ENCODE data around the gene MDH2.
"Not testable (repeated sequence)": the region's sequence is repeated elsewhere in the genome, so short reads cannot be mapped to it uniquely, and the experiment has no call there.

MDH2 gene

DNA sequence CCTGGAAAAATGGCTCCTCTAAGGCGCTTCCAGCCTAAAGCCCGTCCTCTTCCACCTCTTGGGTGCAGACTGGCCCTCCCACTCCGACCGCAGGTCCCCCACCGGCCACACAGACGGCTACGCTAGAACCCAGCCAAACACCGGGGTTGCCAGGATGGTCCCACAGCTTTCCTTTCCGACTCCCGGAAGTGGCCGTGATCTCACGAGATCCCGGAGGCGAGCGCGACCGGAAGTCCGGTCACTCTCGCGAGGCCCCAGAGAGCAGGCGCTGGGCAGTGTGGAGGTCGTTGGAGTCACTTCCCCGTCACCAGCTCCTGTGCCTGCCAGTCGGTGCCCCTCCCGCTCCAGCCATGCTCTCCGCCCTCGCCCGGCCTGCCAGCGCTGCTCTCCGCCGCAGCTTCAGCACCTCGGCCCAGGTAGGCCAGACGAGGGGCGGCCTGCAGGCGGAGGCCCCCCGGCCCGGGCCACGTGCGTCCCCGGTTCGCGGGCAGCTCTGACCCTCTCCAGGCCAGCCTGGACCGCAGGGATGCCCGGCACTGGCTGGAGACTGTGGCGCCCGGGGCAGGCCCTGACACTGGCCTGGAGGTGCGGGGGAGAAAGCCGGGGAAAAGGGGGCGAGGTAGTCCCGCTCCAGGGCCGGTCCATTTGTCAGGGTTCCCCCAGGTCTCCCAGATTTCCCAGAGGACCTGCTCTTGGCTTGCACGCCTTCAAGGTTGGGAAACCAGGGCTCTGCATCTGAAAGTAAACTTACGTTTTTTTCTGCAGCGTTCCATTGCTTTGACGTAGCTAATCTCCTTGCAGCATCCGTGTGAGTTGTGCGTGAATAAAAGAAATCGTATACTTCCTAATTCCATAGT, at the start of gene MDH2, which contains the start of gene STYXL1:
Gene MDH2, plus strand, starts transcription at position 296 of the 857 bp plus-strand sequence. Its CDS starts 55 bp downstream, at position 351.
Gene STYXL1, minus strand, starts transcription at position 190 of the 857 bp plus-strand sequence. CDS start 17,477 bp downstream, outside the sequence.
- DNase-seq (ENCODE audit: low read depth in 2 of 2): peak; percentile 84 to 89

DNA sequence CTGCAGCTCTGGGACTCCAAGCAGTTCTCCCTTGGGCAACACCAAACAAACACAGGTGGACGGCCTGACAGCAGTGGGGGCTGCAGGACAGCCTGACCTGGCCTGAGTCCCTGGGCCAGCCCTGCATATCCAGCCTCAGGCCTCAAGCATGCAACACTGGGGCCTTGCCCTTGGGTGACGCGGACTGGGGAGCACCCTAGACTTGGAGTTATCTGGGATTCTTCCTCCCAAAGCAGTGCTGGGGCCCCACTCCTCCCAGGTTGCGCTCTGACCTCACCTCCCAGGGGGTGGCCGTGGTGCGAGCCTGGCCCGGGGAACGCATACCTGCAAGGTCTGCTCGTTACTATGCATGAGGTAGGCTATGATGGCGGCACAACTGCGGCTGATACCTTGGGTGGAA, 47.3 kb upstream of the MDH2 start:
- no peak for DNase-seq (ENCODE audit: low read depth in 2 of 2)

- DNase-seq (ENCODE audit: low read depth in 2 of 2): no peak
Measured at GRCh38 chr7:76002139-76002538, 45.8 kb upstream of the MDH2 start.

- DNase-seq (ENCODE audit: low read depth in 2 of 2): no peak
Measured at GRCh38 chr7:76002822-76003221, 45.1 kb upstream of the MDH2 start.

DNA sequence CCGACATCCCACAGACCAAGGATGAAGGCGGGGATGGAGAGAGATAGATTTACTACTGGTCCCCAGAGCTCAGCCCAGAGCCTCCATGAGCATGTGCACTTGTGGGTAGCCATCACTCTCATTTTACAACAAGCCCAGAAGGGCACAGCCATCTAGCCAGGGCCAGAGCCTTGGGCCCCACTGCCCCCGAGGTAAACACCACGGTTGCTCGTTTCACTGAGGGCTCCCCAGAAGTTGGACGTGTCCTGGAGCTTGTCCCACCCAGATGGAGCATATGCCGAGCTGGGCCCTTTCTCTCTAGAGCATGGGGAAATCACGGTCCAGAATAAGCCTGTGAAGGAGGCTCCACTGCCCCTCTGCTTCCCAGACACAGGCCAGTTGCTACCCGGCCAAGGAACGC, 44.6 kb upstream of the MDH2 start:
- no peak for DNase-seq (ENCODE audit: low read depth in 2 of 2)

DNA sequence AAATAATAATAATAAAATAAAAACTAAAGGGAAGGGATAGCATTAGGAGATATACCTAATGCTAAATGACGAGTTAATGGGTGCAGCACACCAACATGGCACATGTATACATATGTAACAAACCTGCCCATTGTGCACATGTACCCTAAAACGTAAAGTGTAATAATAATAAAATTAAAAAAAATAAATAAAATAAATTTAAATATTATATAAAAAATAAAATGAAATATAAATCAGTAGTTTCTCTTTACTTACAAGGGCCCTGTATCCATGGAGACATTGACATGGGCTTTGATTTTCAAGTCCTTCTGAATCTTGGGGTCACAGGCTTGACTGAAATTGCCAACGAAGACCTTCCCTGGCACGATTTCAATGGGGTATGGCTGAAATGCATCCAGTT, 42.9 kb upstream of the MDH2 start:
- not testable (repeated sequence) for DNase-seq (ENCODE audit: low read depth in 2 of 2)

- no peak for DNase-seq (ENCODE audit: low read depth in 2 of 2)
Measured at GRCh38 chr7:76008156-76008687, 39.7 kb upstream of the MDH2 start.

DNA sequence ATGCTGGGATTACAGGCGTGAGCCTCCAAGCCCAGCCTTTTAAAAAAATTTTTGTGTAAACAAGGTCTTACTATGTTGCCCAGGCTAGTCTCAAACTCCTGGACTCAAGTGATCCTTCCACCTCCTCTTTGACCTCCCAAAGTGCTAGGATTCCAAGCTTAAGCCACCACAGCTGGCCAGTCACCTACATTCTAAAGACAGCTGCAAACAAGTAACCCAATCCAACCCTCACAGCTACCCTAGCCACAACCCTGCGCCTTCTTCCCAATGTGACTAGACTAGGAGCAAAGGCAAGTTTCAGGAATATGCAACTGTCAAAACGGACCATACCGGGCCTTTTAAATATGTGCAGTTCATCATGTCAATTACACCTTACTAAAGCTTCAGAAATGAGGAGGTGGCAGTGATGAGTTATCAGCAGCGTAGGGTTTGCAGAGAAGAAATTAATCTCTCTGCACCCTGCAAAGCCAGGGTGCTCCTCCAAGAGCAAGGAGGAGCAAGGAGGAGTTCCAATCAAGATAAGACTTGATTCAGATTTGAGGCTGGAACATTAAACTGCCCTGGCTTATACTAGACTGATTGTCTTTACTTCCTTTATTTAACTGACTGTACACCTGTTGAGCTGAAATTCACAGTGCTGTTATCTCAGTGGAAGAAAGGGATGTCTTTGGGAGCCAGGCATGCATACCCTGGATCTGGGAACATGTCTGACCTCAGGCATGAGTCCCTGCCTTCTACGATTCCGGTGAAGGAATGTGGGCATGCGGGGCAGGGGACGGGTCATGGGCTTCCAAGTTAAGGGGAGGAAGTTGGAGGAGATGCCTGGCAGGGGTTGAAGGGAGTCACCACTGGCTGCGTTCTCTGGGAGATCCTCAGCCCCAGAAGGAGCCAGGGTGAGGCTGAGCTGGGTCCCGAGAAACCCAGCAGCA, 38.0 kb upstream of the MDH2 start:
- no peak for DNase-seq (ENCODE audit: low read depth in 2 of 2)

GRCh38 chr7:76011442-76011861, 36.5 kb upstream of the MDH2 start:
- no peak for DNase-seq (ENCODE audit: low read depth in 2 of 2)

DNA sequence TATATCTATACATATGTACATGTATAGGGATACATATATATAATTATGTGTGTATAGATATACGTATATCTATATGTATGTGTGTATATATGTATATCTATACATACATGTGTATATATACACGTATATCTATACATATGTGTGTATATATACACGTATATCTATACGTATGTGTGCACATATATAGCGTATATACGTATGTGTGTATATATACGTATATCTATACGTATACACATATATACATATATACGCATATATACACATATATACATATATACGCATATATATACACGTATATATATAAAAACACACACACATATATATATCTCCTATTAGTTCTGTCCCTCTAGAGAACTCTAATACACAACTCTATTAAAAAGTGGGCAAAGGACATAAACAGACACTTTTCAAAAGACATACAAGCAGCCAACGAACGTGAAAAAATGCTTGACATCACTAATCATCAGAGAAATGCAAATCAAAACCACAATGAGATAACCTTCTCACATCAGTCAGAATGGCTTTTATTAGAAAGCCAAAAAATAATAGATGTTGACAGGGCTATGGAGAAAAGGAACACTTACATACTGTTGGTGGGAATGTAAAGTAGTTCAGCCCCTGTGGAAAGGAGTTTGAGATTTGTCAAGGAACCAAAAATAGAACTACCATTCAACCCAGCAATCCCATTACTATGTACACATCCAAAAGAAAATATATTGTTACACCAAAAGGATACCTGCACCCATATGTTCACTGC, 31.5 kb upstream of the MDH2 start:
- no peak for DNase-seq (ENCODE audit: low read depth in 2 of 2)

DNA sequence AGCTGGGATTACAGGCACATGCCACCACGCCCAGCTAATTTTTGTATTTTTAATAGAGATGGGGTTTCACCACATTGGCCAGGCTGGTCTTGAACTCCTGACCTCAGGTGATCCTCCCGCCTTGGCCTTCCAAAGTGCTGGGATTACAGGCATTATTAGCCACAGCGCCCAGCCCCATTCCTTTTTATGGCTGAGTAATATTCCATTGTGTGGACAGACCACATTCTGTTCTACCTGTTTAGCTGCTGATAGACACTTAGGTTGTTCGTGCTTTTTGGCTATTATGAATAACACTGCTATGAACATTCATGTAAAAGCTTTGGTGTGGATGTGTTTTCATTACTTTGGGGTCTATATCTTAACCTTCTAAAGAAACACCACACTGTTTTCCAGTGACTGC, 29.4 kb upstream of the MDH2 start:
- not testable (repeated sequence) for DNase-seq (ENCODE audit: low read depth in 2 of 2)

GRCh38 chr7:76020031-76020714, 27.7 kb upstream of the MDH2 start:
- peak; percentile 51 to 68 for DNase-seq (ENCODE audit: low read depth in 2 of 2)

DNA sequence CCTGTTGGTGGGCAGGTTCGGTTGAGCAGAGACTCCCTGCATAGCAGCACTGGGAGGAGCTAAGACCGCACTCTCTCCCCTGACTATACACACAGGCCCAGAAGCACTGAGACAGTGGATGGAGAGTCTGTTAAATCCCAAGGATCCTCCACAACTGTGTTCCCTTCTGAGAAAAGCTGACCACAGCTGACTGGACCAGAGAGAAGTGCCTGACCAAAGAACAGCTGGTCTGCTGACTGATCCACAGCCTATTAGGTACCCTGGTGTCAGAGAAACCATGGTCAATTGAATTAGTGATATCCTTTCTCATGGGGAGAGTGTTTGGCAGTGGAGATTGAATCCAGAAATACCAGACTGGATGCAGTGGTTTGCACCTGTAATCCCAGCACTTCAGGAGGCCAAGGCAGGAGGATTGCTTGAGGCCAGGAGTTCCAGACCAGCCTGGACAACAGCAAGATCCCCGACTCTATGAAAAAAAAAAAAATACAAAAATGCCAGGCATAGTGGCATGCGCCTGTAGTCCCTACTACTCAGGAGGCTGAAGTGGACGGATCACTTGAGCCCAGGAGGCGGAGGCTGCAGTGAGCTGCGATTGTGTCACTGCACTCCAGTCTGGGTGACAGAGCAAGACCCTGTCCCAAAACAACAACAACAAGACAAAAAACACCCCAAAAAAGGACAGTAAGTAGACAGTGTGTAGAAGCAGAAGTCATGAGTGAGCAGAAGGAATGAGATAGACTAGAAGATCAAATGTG, 25.7 kb upstream of the MDH2 start:
- no peak for DNase-seq (ENCODE audit: low read depth in 2 of 2)

DNA sequence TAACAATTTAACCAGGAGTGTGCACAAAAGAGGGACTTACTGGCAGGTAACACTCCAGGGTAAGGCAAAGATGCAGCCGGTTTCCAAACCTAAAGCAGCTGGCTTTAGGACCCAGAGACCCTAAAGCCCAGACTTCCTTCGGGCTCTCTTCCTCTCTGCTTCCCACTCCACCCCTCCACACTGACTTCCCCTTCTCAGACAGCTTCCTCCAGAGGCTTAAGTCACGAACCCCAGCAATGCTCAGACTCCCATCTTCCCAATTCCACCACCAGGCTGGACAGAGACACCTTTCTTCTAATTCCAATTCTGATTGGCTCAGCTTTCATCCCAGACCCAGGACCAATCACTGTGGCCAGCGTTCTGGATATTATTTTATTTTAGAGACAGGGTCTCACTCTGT, 24.9 kb upstream of the MDH2 start:
- no peak for DNase-seq (ENCODE audit: low read depth in 2 of 2)

GRCh38 chr7:76029682-76030081, 18.2 kb upstream of the MDH2 start:
- not testable (repeated sequence) for DNase-seq (ENCODE audit: low read depth in 2 of 2)

GRCh38 chr7:76031964-76032363, 15.9 kb upstream of the MDH2 start:
- DNase-seq (ENCODE audit: low read depth in 2 of 2): no peak

DNA sequence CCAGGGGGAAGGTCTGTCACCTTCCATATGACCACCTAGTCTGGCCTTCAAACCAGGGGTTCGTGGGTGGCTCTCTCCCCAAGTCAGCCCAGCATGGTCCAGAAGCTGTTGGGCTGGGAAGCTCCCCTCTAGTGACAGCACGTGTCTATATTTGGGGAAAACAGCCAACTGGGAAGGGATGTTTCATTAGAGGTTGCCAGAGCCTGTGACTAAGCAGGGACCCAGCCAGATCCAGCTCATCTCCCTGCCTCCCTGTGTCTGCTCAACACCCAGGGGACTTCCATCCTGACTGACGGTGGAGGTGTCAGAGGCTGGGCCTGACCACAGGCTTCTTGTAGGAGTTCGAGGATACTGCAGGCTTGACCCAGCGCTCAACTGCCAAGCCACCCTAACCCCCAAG, 10.6 kb upstream of the MDH2 start:
- DNase-seq (ENCODE audit: low read depth in 2 of 2): no peak

GRCh38 chr7:76040126-76040525, 7.8 kb upstream of the MDH2 start:
- DNase-seq (ENCODE audit: low read depth in 2 of 2): no peak

DNA sequence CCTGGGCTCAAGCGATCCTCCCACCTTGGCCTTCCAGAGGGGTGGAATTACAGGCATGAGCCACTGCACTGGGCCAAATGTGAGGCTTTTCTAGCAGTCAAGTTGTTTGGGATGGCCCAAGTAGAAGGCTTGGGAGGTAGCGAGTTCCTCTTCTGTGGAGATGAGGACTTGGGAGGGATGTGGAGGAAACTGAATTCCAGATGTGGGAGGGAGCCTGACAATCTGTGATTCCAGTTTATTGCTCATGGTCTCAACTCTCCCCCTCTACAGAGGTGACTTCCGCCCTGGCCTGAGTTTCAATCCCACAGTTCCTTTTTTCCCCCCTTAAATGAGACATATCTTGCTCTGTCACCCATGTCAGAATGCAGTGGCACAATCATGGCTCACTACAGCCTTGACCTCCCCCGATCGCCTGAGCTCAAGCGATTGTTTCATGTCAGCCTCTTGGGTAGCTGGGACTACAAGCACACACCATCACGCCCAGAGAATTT, 3.5 kb upstream of the MDH2 start:
- no peak for DNase-seq (ENCODE audit: low read depth in 2 of 2)

- DNase-seq (ENCODE audit: low read depth in 2 of 2): no peak
Measured at GRCh38 chr7:76047305-76047810, 548 bp upstream of the MDH2 start.
